Epidermal melanocyte (primary cell): ENCODE results near the gene LARGE1.
"Not testable (repeated sequence)": the region's sequence is repeated elsewhere in the genome, so short reads cannot be mapped to it uniquely, and the experiment has no call there.

ENCODE experiments used
- DNase-seq: peaks from one replicate; pipeline ENCODE4 v3.0.0; 2011; ENCODE audit warnings: low spot score; ENCODE audit not compliant: insufficient read length

LARGE1 gene

DNA sequence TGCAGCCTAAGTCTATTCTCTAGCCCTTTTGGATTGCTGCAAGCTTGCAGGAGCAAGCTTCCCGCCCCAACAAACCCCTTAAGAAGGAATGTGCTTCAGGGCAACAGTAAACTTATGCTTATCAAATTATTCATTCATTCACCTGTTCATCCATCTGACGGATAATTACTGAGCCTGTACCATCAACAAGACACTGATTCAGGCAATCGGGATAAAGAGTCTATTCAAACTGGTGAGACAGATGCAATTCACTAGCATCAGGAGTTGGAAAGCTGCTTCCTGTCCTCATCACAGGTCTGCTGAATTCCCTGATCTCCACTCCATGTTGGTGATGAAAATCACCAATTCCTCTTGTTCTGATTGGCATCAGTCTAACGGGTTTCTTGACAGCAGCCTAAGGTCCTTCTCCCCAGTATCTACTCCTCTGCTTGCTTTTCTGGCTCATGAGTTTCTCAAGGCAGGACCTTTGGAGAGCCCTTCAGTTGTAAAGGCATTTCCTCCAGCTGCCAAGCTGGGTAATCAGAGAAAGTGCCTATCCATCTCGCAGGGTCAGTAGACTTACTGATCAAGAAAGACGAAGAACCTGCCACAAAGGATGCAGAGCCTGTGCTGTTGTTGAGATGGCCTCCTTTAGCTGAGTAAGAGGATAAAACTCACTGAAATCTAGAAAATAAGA, 433.1 kb downstream of the LARGE1 start:
- no peak for DNase-seq

DNA sequence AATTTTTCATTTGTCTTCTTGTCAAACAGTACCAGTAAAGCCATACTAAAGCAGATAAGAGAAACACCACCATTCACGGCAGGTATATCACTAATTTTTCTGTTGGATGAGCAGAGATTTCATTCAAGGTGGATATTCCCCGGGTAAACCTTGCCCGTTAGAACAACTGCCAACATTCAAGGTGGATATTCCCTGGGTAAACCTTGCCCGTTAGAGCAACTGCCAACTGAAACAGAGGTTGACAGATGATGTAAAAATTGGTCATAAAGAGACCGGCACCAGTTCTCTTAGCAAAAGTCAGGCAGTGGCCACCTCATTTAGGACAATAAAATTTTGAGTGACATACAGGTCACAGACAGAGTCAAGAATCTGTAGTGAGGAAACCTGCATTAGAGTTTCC, 438.7 kb downstream of the LARGE1 start:
- DNase-seq = no peak

DNA sequence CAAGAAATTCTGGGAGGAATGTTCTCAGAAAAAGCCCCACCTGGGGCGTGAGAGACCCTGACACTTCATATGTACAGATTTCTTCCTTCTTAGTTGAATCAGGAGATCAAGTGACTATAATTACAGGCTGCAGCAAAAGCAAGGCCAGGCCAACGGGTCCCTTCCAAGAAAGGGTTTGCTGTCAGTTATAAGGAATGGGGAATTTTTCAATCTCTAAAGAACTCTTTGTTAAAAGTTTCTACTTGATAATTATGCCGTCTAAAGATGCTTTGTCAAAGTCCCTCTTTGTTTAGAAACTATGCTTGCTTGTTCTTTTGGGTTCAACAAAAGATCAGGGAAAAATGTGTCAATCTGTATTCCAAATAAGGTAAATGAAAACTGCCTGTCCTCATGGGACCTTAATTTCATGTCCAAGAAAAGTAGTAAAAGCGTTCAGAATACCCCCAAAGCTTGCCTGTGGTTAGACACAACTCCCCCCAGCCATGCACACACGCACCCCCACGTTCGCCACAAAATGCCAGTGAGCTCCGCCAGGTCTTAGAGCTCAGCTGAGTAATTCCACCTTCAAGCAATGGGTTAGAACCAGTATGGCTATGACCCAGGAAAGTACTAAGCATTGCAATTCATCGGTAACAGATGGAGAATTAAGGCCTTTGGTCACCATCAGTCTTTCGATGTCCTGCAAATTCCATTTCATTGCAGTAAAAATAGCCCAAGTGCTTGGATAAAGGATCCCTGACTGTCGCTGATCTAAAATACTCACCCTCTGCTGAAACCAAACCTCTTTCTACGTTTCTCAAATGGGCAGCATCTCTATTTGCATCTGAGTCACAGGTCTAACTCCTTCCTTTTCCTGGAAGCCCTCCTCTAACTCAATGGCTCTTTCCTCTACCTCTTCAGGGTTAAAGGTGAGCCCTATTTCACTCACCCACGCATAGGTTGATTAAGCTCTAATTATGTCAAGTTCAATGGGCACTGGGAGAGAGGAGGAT, 442.9 kb downstream of the LARGE1 start:
- DNase-seq = peak; percentile 36

DNA sequence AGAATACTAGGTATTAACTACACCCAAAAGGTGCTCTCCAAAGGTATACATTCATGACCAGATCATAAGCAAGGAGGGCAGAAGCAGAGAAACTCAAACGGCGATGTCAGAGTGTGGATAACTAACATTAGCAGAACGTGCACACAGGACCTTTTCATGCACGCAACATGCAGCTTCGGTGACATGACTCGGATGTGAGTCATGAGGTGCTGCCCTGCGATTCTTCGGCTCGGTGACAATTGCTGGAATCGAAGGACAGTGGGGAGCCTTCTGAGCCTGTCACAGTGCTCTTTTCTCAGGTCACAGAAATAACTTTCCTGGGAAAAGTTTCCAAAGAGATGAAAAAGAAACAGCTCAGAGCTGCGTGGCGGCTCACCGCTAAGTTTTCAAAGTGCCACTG, 443.6 kb downstream of the LARGE1 start:
- no peak for DNase-seq

DNA sequence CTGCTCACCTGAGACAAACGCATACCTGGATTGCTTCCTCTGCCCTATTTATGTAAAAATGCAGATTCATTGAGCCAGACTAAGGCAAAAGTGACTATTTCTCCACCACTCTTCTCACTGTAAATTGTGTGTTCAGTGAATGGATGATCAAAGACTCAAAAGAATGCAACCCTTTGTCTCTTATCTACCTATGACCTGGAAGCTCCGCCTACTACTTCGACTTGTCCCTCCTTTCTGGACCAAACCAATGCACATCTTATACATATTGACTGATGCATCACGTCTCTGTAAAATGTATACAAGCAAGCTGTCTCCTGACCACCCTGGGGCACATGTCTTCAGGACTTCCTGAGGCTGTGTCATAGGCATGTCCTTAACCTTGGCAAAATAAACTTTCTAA, 444.1 kb downstream of the LARGE1 start:
- DNase-seq = no peak

DNA sequence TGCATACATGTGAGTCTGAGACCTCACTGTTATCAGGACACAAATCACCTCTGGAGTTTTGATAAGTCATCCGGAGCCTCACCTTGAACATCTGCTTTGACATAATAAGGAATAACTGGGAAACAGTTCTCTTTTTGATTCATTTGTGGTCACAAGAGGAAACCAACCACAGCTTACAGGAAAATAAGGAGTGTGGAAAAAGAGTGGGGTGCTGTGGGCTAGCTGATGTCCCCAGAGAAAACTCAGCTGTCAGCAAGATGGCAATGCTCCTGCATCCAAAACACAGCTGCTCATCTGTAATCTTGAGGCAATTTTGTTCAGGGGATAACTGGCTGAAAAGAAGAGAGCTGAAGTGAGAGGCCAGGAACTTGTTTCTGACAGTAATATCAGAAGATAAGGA, 445.7 kb downstream of the LARGE1 start:
- no peak for DNase-seq

DNA sequence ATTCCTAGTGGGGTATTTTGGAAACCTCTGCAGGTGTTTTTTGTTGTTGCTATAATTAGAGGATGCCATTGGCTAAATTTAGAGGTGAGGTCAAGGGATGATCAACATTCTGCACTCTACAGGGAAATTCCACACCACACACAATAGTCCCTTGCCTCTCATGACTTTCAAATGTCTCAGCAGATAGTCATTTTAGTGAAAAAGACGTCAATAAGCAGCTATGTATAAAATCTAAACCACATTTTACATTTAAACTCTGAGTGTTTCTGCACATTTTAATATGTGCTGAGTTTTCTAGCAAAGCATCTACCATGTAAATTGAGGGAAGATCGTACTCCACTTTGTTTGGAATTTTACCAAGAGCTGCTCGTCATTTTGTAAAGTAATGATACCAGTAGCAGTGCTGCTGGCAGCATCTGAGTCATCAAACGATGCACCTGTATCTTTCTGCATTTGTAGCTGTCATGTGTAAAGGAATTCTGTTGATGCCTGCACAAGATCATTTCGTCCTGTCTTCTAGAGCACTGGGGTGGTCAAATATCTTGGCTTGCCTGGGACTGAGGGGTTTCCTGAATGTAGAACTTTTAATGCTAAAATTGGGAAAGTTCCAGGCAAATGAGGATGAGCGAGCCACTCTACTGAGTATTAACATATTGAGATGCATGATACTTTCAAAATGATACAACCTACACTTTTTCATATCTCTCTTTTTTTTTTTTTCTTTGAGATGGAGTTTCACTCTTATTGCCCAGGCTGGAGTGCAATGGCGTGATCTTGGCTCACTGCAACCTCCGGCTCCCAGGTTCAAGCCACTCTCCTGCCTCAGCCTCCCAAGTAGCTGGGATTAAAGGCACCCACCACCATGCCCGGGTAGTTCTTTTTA, 447.6 kb downstream of the LARGE1 start:
- DNase-seq = no peak

DNA sequence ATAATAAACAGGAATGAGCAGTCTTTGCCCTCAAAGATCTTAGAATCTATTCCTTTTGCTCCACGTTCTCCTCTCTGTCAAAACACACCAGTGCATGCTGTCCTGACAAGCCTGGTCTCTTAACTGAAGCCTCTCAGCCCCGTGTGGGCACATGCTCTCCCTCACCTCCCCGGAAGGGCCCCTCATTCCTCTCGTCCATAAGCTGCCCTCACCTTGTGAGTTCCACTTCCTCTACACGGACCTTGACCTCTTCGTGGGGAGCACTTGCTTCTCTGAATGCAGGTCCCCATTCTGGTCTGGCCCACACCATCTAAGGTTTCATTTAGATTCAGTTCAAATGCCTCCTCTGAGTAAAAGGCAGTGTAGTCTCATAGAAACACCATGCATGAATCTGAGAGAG, 449.8 kb downstream of the LARGE1 start:
- no peak for DNase-seq

DNA sequence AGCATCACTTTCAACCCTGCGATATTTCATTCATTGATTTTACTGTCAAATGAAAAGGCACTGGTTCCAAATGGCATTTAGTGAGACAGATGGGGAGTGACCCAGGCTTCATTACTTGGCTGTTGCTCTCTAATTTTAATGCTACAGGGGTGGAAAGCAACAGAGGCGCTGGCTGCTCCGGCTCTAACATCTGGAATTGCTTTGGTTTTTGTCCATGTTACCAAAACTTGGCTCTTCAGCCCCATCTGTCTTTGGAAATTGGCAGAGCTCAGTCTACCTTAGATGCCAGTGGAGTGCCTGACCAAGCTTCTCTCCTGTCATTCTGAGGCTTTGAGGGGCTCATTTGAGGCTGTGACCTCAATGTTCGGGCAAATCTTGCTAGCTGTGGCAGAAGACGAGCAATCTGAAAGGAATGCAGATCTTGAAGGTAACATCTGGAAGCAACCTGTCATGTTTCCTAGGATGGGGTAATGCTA, 452.6 kb downstream of the LARGE1 start:
- DNase-seq = no peak

DNA sequence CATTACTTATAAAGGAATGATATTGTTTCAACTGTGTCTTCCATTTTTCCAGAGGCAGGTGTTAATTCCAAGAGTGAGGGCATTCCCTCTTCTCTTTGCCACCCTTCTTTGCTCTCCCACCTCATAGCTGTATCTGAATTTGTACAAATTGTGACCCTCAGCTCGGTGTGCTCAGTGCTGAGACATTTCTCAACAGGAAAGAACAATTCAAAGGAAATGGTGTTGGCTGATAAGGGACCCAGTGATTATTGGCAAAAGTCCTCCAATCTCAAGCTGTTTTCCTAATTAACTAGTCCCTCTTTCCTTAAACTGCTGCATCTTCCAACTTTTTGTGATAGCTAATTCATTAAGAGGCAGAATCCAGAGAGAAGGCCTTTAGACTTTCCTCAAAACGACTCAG, 453.2 kb downstream of the LARGE1 start:
- DNase-seq = no peak

DNA sequence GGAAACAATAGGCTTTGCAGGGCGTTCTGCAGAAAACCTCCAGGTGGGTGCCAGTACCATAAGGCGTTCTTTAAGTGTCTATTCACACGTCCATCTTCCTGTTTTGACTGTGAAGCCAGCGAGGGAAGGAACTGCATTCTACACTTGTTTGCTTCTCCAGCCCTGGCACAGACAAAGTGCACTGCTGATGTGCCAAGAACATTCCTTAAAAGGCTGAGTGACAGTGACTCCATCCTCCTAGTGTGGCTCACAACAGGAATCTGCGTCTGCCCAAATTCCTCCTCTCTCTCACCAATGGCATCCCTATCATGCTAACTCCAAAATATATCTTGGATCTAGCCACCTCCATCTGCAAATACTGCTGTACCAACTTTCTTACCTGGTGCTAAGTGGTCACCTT, 454.7 kb downstream of the LARGE1 start:
- no peak for DNase-seq

DNA sequence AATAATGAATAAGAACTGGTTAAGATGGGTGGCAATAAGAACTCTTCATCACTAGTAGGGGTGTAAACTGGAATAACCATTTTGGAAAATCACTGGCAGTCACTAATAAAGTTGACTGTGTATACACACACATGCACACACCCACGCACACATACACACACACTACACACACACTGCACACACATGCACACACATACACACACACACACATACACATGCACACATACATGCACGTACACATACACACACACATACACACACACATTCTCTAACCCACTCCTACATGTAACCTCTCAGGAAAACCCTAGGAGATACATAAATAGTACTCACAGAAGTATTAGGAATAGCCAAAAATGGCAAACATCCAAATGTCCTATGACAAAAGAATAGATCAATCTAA, 455.6 kb downstream of the LARGE1 start:
- no peak for DNase-seq

DNA sequence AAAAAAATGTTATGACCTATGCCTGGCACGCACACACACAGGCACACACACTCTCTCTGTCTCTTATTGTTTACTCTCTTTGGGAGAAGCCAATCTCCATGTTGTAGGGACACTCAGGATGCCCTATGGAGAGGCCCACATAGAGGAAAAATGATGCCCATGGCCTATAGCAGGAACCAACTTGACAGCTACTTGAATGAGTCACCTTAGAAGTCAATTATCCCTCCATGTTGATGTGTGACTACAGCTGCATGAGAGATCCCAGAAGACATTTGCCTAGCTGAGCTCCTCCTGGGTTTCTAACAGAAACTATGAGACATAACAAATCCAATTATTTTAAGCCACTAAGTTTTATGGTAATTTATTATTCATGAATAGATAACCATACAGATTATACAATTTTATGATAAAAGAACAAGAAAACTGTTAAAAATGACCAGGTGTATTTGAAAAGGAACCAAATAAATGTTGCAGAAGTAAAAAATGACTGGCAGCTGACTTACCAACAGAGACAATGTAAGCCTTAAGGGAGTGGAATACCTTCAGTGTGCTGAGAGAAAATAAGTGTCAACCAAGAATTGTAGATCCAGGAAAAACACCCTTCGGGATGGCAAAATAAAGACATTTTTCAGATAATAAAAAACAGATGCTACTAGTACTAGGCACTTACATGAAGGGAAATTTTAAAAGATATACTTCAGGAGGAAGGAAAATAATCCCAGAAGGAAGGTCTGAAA, 458.4 kb downstream of the LARGE1 start:
- no peak for DNase-seq

DNA sequence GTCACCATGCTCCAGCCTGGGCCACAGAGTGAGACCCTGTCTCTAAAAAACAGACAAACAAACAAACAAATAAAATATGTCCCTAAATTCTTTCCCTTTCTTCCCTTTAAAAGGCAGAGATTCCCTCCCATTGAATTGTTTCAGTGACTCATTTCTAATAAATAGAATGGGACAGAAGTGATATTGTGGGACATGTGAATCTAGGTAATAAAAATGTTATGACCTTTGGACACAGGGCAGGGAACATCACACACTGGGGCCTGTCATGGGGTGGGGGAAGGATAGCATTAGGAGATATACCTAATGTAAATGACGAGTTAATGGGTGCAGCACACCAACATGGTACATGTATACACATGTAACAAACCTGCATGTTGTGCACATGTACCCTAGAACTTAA, 459.0 kb downstream of the LARGE1 start:
- DNase-seq = not testable (repeated sequence)

DNA sequence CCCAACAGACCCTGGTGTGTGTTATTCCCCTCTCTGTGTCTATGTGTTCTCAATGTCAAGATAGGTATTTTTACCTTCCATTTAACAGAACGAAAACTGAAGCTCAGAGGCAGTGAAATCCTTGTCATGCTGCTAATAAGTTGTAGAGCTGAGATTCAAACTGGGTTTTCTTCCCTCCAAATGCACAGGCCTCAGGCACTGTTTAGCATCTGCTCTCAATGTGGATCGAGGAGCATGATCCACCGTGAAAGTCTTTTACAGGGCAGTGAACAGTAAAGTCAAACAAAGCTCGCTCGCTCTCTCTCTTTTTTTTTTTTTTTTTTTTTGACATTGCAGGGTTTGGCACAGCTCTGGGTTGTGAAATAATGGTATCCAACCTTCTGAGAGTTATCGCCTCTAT, 461.1 kb downstream of the LARGE1 start:
- DNase-seq = no peak

DNA sequence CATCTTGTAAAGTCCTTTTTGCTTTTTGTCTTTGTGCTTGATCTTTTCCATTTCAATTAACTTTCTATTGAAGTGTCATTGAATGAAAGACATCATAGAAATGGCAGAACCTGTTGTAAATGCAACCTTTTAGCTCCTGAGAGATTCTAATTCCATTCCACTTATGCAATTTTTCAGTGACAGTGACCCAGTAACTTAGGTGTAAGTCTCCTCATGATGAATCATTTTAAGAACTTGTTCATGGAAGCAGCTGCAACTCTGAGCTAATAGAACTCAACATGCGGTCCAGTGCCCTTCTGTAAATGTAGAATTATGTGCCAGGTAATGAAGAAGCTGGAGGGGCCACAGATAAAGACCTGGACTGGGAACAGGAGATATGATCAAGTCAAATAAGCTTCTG, 463.8 kb downstream of the LARGE1 start:
- no peak for DNase-seq

DNA sequence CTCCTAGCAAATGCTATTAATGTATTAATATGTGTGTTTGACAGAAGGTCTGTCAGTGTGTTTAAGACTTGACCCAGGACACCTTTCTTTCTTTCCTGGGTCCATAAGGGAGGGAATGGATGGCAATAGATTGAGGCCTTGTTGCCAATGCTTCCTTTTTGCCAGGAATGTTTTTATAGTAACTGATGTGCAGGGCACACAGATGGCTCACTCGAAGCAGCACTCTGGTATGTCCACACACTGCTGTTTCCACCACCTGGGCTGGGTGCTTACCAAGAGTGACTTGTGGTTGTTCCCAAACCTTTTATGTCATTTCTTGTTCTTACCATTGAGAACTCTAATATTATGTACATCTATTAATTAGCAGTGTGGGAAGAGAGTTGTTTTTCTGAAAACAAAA, 465.2 kb downstream of the LARGE1 start:
- DNase-seq = no peak

DNA sequence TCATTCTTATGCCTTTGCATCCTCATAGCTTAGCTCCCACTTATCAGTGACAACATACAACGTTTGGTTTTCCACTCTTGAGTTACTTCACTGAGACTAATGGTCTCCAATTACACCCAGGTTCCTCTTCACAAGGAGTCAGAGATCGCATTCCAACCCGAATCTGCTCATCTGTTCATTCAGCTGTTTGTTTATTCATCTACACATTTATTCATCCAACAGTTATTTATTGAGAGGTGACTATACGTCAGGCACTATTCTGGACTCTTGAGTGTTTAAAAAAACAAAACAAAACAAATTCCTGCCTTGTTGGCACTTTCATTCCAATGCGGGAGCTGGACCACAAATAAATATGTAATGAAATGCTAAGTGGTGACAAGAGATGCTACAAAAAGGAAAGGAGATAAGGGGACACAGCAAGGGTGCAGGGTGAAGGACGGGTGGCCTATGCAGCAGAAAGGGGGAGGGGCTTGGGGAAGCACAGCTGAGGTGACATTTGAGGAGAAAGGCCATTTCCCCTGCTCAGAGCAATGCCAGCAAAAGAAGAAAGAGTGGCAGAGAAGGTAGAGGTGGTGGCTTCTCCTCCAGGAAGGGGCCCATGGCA, 468.3 kb downstream of the LARGE1 start:
- DNase-seq = no peak

DNA sequence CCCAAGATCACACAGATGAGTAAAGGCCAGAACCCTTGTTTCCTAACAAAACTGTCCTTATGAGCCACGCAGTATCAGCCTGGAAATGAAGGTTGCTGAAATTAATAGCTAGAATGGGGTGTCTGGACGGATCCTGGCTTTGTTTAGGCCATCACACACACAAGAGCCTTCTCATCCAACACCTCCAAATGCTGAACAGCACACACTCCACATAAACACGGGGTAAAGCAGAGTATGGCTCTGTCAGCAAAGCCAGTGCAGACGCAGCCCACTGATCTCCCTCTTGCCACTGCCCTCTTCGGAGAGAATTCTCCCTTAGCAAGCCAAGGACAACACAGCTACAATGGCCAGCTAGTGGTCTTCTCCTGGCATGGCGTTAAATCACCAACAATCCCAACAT, 469.5 kb downstream of the LARGE1 start:
- no peak for DNase-seq

DNA sequence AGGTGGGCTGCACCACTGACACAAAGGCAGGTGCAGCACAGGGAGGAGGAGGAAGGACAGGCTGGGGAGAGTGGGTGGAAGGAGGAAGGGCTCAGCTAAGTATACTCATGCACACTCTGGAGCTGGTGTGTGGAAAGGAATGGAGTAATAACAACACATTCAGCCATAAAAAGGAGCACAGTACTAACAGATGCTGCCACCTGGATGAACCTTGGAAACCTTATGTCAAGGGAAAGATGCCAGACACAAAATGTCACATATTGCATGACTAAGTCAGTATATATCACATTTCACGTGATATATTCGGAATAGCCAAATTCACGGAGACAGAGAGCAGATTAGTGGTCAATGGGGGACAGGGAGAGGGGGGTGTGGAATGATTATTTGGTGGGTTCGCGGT, 472.5 kb downstream of the LARGE1 start:
- DNase-seq = no peak

DNA sequence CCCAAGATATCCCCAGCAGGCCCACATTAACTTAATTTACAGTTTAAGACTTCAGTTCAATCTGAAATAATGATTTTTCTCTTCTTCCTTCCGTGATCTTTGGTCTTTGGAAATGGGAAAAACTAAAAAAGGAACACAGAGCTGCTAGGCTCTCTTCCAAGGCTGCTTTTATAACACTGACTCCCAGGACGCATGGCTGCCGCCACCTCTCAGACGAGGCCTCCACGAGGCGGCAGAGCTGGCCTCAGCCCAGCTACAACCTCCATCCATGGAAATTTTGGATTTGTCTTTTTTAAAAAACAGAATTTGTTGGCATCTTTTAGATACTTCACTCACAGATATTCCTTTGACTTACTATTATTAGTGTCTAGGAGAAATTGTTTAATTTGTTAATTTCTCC, 476.6 kb downstream of the LARGE1 start:
- no peak for DNase-seq
